DOHH2 (cell line): ENCODE results near the gene TEX2.
A peak's percentile ranks its signal among the peaks of the same experiment; 100 is the strongest.
"Not testable (repeated sequence)": the region's sequence is repeated elsewhere in the genome, so short reads cannot be mapped to it uniquely, and the experiment has no call there.

ENCODE experiments used
- H3F3A ChIP-seq: fragments of 200-600 bp; sonication (generic), shearing (Covaris generic); 2 replicates; pipeline ENCODE4 v1.6.0; 2016; ENCODE audit warnings: antibody characterized with exemption, mild to moderate bottlenecking; ENCODE audit not compliant: control insufficient read depth, insufficient read depth
- H3K27ac ChIP-seq: fragments of 200-600 bp; sonication (generic); 2 replicates; pipeline ENCODE4 v1.5.1; 2014; ENCODE audit warnings: low read depth, mild to moderate bottlenecking, low read length, moderate library complexity
- H3K27me3 ChIP-seq: fragments of 200-600 bp; sonication (generic); 2 replicates; pipeline ENCODE4 v1.6.1; 2014; ENCODE audit warnings: mild to moderate bottlenecking, low read length, mixed read lengths; ENCODE audit not compliant: control insufficient read depth
- H3K36me3 ChIP-seq: fragments of 200-600 bp; sonication (generic); 2 replicates; pipeline ENCODE4 v1.6.1; 2014; ENCODE audit warnings: mild to moderate bottlenecking, low read length, moderate library complexity, mixed read lengths; ENCODE audit not compliant: control insufficient read depth
- H3K4me1 ChIP-seq: fragments of 200-600 bp; sonication (generic); 2 replicates; pipeline ENCODE4 v1.6.1; 2014; ENCODE audit warnings: mild to moderate bottlenecking, low read length, mixed read lengths; ENCODE audit not compliant: control insufficient read depth
- H3K4me2 ChIP-seq: fragments of 200-600 bp; sonication (generic); 2 replicates; pipeline ENCODE4 v1.6.0; 2014; ENCODE audit warnings: mild to moderate bottlenecking, low read length, moderate library complexity
- H3K4me3 ChIP-seq: fragments of 200-600 bp; sonication (generic); 2 replicates; pipeline ENCODE4 v1.5.1; 2014; ENCODE audit warnings: mild to moderate bottlenecking, low read length, mixed read lengths
- H3K79me2 ChIP-seq: fragments of 200-600 bp; sonication (generic); 2 replicates; pipeline ENCODE4 v1.6.1; 2014; ENCODE audit warnings: mild to moderate bottlenecking, low read length, mixed read lengths; ENCODE audit not compliant: control insufficient read depth
- H3K9me2 ChIP-seq: fragments of 200-600 bp; sonication (generic); replicated peaks from 2 replicates; pipeline ENCODE4 v1.6.1; 2014; ENCODE audit warnings: mild to moderate bottlenecking, low read length, mixed read lengths; ENCODE audit not compliant: control insufficient read depth
- H3K9me3 ChIP-seq: fragments of 200-600 bp; sonication (generic); 2 replicates; pipeline ENCODE4 v1.6.1; 2014; ENCODE audit warnings: antibody characterized with exemption, low read length, mixed read lengths; ENCODE audit not compliant: control insufficient read depth, insufficient read depth
- H4K20me1 ChIP-seq: fragments of 200-600 bp; sonication (generic); 2 replicates; pipeline ENCODE4 v1.6.0; 2014; ENCODE audit warnings: low read depth, mild to moderate bottlenecking, antibody characterized with exemption, low read length, moderate library complexity; ENCODE audit not compliant: control insufficient read depth, insufficient read depth
- EZH2phosphoT487 ChIP-seq: fragments of 200-600 bp; sonication (generic); IDR thresholded peaks from 2 replicates; pipeline ENCODE4 v1.6.1; 2017; ENCODE audit warnings: borderline replicate concordance, mild to moderate bottlenecking, antibody characterized with exemption, low read length, moderate library complexity, mixed read lengths
- TF ChIP-seq, protein P1 (sequence below): fragments of 200-600 bp; sonication (generic); IDR thresholded peaks from one replicate; pipeline ENCODE4 v1.5.1; 2014; ENCODE audit warnings: antibody characterized with exemption, mild to moderate bottlenecking, low read depth, low read length; ENCODE audit not compliant: poor library complexity, severe bottlenecking

Gene TEX2

DNA sequence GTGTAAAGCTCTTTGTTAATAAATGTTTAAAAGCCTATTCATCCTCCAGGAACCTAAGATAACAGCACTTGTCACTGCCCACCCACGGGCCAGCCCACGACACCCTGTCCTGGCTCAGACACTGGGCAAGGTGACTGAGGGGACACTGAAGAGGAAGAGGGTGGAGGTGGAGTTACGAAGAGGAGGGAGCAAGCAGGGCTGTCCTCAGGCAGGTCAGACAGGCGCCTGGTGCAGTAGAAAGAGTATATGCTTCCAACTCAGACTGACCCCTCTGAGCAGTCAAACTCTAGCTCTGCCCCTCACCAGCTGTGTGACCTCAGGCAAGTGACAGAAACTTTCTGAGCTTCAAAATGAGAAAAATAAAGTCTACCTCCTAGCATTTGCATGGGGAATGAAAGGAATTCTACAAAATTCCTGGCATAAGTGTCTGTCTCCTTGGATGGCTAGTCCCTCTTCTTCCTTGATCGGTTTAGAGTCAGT, 22.8 kb downstream of the TEX2 start:
- TF ChIP-seq, protein P1, sequence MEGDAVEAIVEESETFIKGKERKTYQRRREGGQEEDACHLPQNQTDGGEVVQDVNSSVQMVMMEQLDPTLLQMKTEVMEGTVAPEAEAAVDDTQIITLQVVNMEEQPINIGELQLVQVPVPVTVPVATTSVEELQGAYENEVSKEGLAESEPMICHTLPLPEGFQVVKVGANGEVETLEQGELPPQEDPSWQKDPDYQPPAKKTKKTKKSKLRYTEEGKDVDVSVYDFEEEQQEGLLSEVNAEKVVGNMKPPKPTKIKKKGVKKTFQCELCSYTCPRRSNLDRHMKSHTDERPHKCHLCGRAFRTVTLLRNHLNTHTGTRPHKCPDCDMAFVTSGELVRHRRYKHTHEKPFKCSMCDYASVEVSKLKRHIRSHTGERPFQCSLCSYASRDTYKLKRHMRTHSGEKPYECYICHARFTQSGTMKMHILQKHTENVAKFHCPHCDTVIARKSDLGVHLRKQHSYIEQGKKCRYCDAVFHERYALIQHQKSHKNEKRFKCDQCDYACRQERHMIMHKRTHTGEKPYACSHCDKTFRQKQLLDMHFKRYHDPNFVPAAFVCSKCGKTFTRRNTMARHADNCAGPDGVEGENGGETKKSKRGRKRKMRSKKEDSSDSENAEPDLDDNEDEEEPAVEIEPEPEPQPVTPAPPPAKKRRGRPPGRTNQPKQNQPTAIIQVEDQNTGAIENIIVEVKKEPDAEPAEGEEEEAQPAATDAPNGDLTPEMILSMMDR: no peak
- no peak for TF ChIP-seq EZH2phosphoT487
- Histone ChIP-seq H3K9me2 (no peaks in the 10 kb centered on the region), H3K36me3 (no peaks in the 10 kb centered on the region), H3K27ac (no peak overlapping the region), H3K4me3 (no peak overlapping the region), H3K27me3 (no peaks in the 10 kb centered on the region), H3K79me2 (0 out of 2 replicates have a peak, but pooled peaks cover 3% of the 10 kb centered on the region), H3K4me2 (no peak overlapping the region), H3K9me3 (no peaks in the 10 kb centered on the region), H3K4me1 (no peaks in the 10 kb centered on the region), H3F3A (no peaks in the 10 kb centered on the region), H4K20me1 (no peaks in the 10 kb centered on the region)

DNA sequence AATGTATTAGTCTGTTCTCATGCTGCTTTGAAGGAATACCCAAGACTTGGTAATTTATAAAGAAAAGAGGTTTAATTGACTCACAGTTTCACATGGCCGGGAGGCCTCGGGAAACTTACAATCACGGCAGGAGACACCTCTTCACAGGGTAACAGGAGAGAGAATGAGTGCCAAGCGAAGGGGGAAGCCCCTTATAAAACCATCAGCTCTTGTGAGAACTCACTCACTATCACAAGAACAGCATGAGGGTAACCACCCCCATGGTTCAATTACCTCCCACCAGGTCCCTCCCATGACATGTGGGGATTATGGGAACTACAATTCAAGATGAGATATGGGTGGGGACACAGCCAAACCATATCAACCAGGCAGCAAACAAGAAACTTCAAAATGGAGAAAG, 24.6 kb downstream of the TEX2 start:
- H3K79me2 ChIP-seq, H3K27me3 ChIP-seq, H3K4me1 ChIP-seq, H3K9me3 ChIP-seq, H3K4me3 ChIP-seq, H4K20me1 ChIP-seq, H3K4me2 ChIP-seq, H3K9me2 ChIP-seq, H3F3A ChIP-seq, H3K27ac ChIP-seq, H3K36me3 ChIP-seq: not testable (repeated sequence)

DNA sequence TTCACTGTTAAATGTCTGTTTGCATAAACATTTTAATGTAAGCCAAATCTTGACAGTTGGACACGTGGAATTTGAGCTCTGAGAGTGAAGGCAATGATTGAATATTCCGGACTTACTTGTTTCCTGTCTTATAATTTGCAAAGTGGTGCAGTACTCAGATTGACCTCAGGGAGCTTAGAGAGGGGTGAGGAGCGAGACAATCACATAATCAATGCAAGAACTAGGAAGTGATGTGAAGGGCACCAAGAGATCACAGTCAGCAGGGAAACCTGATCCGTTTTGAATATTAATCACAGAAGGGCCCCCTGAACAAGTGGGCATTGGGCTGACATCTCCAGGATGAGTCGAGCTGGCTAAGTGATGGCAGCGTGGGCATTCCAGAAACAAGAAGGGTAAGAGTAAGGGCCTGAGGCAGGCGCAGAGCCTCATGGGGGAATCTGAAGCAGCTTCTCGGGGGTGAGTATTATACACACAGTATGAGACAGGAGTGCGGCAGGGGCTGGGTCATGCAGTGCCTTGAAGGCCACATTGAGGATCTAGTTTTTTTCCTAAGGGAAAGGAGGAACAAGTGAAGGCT, 26.1 kb downstream of the TEX2 start:
- TF ChIP-seq, protein P1: peak; percentile 42
- no peak for TF ChIP-seq EZH2phosphoT487

DNA sequence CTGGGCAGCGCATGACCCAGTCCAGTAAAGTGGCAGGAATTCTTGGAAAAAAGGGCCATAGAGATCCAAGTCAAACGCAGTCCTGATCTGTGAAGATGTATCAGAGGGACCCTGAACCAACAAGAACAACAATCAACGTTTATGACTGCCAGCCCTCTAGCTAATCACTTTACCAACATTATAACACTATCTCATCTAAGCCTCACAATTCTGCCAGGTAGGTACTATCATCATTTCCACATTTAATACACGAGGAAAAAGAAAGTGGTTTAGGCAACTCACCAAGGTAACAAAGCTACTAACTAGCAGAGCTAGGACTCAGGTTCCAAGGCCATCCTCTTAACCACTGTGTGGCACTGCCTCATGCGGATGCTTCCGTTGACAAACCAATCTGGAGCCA, 28.1 kb downstream of the TEX2 start:
- Histone ChIP-seq H3K9me3 (no peaks in the 10 kb centered on the region), H3K4me2 (no peak overlapping the region), H3F3A (no peaks in the 10 kb centered on the region), H3K9me2 (no peaks in the 10 kb centered on the region), H3K36me3 (no peaks in the 10 kb centered on the region), H3K4me1 (no peaks in the 10 kb centered on the region), H3K4me3 (no peak overlapping the region), H3K27me3 (no peaks in the 10 kb centered on the region), H3K27ac (no peak overlapping the region), H3K79me2 (peaks cover 5% of the 10 kb centered on the region), H4K20me1 (no peaks in the 10 kb centered on the region)
- TF ChIP-seq EZH2phosphoT487: no peak
- TF ChIP-seq, protein P1: no peak

More for the DNA sequence above, 26.1 kb downstream of the TEX2 start:
- Histone ChIP-seq H4K20me1 (no peaks in the 10 kb centered on the region), H3K9me3 (no peaks in the 10 kb centered on the region), H3K79me2 (peaks cover 3% of the 10 kb centered on the region), H3F3A (no peaks in the 10 kb centered on the region), H3K4me3 (no peak overlapping the region), H3K4me1 (no peaks in the 10 kb centered on the region), H3K27me3 (no peaks in the 10 kb centered on the region), H3K36me3 (no peaks in the 10 kb centered on the region), H3K4me2 (no peak overlapping the region), H3K9me2 (no peaks in the 10 kb centered on the region), H3K27ac (no peak overlapping the region)
